ENCODE data around the gene ARL15.
"Not testable (repeated sequence)": the region's sequence is repeated elsewhere in the genome, so short reads cannot be mapped to it uniquely, and the experiment has no call there.

Gene ARL15

GRCh38 chr5:54310433-54311175 is at the start of gene ARL15:
ARL15 (minus strand) TSS chr5:54310573.
- DNase-seq: peak; percentile 94 to 98

- no peak for DNase-seq
Observed at GRCh38 chr5:54360089-54360488, 49.7 kb upstream of the ARL15 start.

GRCh38 chr5:54357408-54358058 is 47.2 kb upstream of the ARL15 start:
- no peak for DNase-seq

GRCh38 chr5:54353933-54354564 is 43.7 kb upstream of the ARL15 start:
- DNase-seq: not testable (repeated sequence)

- not testable (repeated sequence) for DNase-seq
Observed at GRCh38 chr5:54352580-54352979, 42.2 kb upstream of the ARL15 start.

- no peak for DNase-seq
Observed at GRCh38 chr5:54347221-54347865, 37.0 kb upstream of the ARL15 start.

GRCh38 chr5:54344653-54345052 is 34.3 kb upstream of the ARL15 start:
- no peak for DNase-seq

GRCh38 chr5:54341971-54342370 is 31.6 kb upstream of the ARL15 start:
- DNase-seq: no peak

GRCh38 chr5:54337523-54337922 is 27.1 kb upstream of the ARL15 start:
- no peak for DNase-seq

- no peak for DNase-seq
Observed at GRCh38 chr5:54332720-54333119, 22.3 kb upstream of the ARL15 start.

- no peak for DNase-seq
Observed at GRCh38 chr5:54329731-54330709, 19.6 kb upstream of the ARL15 start.

GRCh38 chr5:54326662-54327270 is 16.4 kb upstream of the ARL15 start:
- no peak for DNase-seq

GRCh38 chr5:54325610-54326311 is 15.4 kb upstream of the ARL15 start:
- DNase-seq: no peak

- no peak for DNase-seq
Observed at GRCh38 chr5:54325272-54325609, 14.9 kb upstream of the ARL15 start.

GRCh38 chr5:54324651-54325271 is 14.4 kb upstream of the ARL15 start:
- no peak for DNase-seq

GRCh38 chr5:54323495-54323894 is 13.1 kb upstream of the ARL15 start:
- DNase-seq: no peak

GRCh38 chr5:54320256-54320655 is 9.9 kb upstream of the ARL15 start:
- no peak for DNase-seq

GRCh38 chr5:54317511-54318260 is 7.3 kb upstream of the ARL15 start:
- DNase-seq: no peak

GRCh38 chr5:54315736-54316528 is 5.6 kb upstream of the ARL15 start:
- DNase-seq: no peak
